Measurements from ENCODE around the gene AP3S2. TPM values are rescaled to one million over a fixed set of nuclear protein-coding genes. Genes with fewer than 3 reads are reported as not detected.

Gene AP3S2
- total and polyA plus RNA-seq, 2 of the 13 experiments (the other 11 are each of a cell fraction or from before 2014, with no cell fraction given), result 17.6 to 44.4 TPM

GRCh38 chr15:89806559-89807550, 86.9 kb downstream of the AP3S2 start (continued):
- TF ChIP-seq PITX1 (CRISPR knock-in tag; IDR thresholded peaks at IDR 0.05) (peak; percentile 90), ZSCAN25 (CRISPR knock-in tag; IDR thresholded peaks at IDR 0.05) (peak; percentile 66), POGZ (CRISPR knock-in tag; IDR thresholded peaks at IDR 0.05) (no peak; the same call in none of the 2 replicates), ZIK1 (CRISPR knock-in tag; IDR thresholded peaks at IDR 0.05; ENCODE audit: borderline replicate concordance, low read depth) (no peak), ZNF577 (CRISPR knock-in tag; IDR thresholded peaks at IDR 0.05; ENCODE audit: borderline replicate concordance, low read depth) (no peak), MAZ (IDR thresholded peaks at IDR 0.05; ENCODE audit: borderline replicate concordance, low read depth, low read length) (0 out of 2 replicates have a peak, but pooled peaks have one; percentile 55), MAZ (CRISPR knock-in tag; IDR thresholded peaks at IDR 0.05; ENCODE audit: low read depth) (peak; percentile 83), TP53 (CRISPR knock-in tag; conservative IDR thresholded peaks at IDR 0.05) (peak; percentile 70; the same call in 1 of the 2 replicates), KAT7 (CRISPR knock-in tag; IDR thresholded peaks at IDR 0.05; ENCODE audit: borderline replicate concordance) (peak; percentile 85; the same call in 1 of the 2 replicates), MIXL1 (CRISPR knock-in tag; IDR thresholded peaks at IDR 0.05) (peak; percentile 77; the same call in 1 of the 2 replicates), CTCF (CRISPR knock-in tag; IDR thresholded peaks at IDR 0.05) (peak; percentile 37), PHF20 (CRISPR knock-in tag; IDR thresholded peaks at IDR 0.05) (peak; percentile 55; the same call in 1 of the 2 replicates), SNAPC5 (CRISPR knock-in tag; IDR thresholded peaks at IDR 0.05; ENCODE audit: borderline replicate concordance) (0 out of 2 replicates have a peak, but pooled peaks have one; percentile 47), GFI1 (CRISPR knock-in tag; IDR thresholded peaks at IDR 0.05; ENCODE audit: borderline replicate concordance) (peak; percentile 78), ZNF737 (CRISPR knock-in tag; IDR thresholded peaks at IDR 0.05; ENCODE audit: borderline replicate concordance) (no peak), ZNF550 (CRISPR knock-in tag; IDR thresholded peaks at IDR 0.05; ENCODE audit: borderline replicate concordance) (no peak), ZBTB49 (CRISPR knock-in tag; IDR thresholded peaks at IDR 0.05; ENCODE audit: borderline replicate concordance) (no peak), ATRX (CRISPR knock-in tag; IDR thresholded peaks at IDR 0.05; ENCODE audit: borderline replicate concordance) (no peak), ZNF572 (CRISPR knock-in tag; IDR thresholded peaks at IDR 0.05) (0 out of 2 replicates have a peak, but pooled peaks have one; percentile 51), MEF2D (CRISPR knock-in tag; IDR thresholded peaks at IDR 0.05) (peak; percentile 80; the same call in 1 of the 2 replicates), ATM (IDR thresholded peaks at IDR 0.05; ENCODE audit: borderline replicate concordance) (no peak), RFXAP (CRISPR knock-in tag; IDR thresholded peaks at IDR 0.05; ENCODE audit: borderline replicate concordance) (0 out of 2 replicates have a peak, but pooled peaks have one; percentile 49), CBFB (CRISPR knock-in tag; IDR thresholded peaks at IDR 0.05) (peak; percentile 70)

Measured in HepG2 (cell line).